Articular chondrocyte of knee joint (primary cell): Measurements from ENCODE around the gene TRMT1. TPM values are rescaled to one million over a fixed set of nuclear protein-coding genes. Genes with fewer than 3 reads are reported as not detected.

Source experiments
- total RNA-seq: library from RNA; depleted of rRNA; stranded (reverse); fragments of >200 nt; gene quantifications from 2 replicates; pipeline ENCODE4 v1.2.3, GENCODE V29; 2012

The TRMT1 gene
- 18.8 and 21.3 TPM in 2 replicates for total RNA-seq

DNA sequence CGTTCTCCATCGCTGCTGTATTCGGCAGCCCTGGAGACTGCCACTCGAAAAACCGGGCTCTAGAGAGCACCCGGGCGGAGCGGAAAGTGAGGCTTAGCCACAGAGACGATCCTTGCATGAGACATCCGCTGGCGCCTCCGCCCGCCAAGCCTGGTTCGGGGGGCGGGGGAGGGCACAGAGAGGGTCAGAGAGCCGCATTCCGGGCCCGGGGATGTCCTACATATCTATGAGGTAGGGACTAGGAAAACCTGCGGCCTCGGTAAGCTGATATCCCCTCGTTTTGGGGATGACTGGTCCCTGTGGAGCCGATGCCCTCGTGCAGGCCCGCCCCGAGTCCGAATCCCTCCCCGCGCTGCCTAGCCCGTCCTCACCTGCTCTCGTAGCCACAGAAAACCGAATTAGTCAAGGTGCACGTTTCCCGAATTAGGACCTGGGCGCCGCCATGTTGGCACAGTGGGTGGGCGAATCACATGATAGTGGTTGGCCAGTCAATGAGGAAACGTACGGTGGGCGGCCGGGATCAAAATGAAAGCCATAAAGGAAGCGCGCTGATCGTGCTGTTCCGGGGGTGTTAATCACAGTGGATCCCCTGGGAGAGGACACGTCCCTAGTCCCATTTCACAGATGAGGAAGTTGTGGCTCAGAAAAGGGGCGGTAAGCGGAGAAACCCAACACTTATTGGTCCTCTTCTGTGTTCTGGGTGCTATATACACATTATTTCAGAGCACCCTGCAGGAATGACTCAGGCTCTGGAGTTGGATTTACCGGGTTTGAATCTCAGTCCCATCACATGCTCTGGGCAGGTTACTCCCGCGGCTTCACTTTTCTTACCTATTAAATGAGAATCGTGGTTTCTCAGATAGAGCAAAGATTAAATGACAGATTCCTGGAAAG lies at the start of gene TRMT1:
TRMT1 (minus strand) TSS at position 459 of the 894 bp plus-strand sequence; CDS start at position 118, 341 bp downstream.

DNA sequence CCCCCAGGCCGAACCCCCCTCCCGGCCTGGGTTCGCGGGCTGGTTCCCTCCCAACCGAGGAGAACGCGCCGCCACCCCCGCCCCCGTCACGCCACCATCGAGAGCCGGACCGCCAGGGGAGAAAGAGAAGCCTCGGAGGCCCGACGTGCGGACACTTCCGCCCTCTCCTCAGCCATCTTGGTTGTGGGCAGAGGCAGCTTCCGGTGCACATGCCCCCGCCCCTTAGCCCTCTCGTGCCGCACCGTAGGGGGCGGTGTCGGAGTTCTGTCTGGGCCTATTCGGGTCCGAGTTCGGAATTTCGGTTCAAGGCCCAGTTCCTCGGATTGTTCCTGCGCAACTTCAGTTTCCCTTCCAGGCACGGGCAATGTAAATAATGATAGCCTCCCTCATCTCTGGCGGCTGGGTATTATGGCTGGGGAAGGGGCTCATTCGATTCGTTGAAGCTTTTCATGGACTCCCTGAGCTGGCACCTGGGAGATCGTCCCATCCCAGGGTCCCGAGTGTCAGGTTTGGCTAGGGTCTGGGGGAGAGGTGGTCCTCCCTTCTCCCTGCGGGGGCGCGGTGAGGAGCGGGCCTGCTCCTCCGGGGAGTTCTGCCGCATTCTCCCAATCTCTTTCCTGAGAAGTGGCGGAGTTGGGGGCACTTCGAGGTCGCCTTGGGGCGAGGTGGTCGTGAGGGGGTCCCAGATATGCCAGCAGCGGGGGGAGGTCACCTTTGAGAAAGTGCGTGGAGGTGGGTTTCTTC lies 33.8 kb upstream of the TRMT1 start, which contains the start of the genes IER2 and STX10:
IER2 (plus strand) TSS at position 225 of the 744 bp plus-strand sequence. CDS start 2,776 bp downstream, outside the sequence.
STX10 (minus strand) TSS at position 189 of the 744 bp plus-strand sequence. CDS start 202 bp downstream, outside the sequence.

DNA sequence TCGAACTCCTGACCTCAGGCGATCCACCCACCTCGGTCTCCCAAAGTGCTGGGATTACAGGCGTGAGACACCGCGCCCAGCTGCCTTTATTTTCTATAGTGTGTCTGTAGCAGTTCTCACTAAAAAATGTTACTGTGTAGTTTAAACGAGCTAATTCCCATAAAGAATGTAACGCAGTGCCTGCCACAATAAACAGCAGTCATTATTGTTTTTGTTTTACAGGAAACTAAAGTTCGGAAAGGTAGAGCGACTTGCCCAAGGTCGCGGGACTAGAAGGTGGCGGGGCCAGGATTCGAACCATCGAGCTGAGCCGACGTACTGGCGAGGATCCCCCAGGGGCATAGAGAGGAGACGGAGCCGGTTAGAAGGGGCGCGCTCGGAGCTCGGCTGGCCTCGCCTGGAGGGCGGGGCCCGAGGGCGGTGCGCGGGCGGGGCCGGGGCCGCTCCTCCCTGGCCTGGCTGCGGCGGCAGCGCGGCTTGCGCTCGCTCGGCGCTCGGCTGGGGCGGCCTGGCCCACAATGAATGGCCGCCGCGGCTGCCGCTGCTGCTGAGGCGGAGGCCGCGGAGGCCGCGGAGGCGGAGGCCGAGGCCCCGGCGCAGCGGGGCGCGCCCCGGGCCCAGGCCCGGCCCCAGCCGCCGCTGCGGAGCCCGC lies 1.4 kb upstream of the TRMT1 start, which contains the start of gene NACC1:
NACC1 (plus strand) TSS at position 493 of the 652 bp plus-strand sequence. CDS start 16,944 bp downstream, outside the sequence.

DNA sequence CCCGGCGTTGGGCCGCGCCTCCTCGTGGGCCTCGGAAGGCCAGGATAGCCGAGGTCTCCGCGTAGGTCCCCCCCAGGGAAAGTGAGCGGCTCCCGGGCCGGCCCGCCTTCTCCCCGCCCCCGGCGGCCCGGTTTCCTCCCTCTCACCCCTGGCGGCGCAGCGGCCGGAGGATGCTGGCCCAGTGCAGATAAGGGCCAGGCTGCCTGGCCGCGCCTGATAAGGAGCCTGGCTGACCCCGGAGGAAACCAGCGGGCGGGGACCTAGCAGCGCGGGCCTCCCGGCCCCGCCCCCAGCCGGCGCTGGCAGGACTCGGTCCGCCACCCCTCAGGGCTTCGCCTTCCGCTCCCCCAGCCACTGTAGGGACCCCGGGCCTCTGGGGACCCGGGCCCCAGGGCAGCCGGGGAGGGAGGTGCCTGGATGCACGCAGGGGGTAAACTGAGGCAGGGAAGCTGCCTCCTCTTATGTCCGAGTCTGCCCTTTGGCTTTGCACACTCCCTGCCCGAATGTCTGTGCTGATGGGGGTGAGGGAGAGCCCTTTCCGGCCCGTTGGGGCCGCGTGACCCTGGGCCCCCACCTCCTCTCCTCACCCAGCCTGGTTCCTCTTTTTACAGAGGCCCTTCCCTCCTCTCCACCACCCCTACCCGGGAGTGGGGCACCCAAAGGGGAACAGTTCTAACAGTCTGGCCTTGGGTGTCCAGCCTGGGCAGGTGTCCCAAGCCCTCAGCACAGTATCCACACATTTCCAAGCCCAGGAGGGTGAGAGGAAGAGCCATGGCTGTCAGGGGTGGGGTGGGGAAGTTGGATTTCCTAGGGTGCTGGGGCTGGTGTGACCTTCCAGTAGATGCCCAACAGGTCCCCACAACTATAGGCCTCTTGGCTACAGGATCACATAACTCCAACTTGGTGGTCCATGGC lies 13.6 kb downstream of the TRMT1 start, which contains the start of gene LYL1:
LYL1 (minus strand) TSS at position 193 of the 915 bp plus-strand sequence. CDS start 1,687 bp downstream, outside the sequence.

Other genes with a start within 250 kb of the TRMT1 start
- gene DNASE2, start 235.3 kb downstream of the TRMT1 start, total RNA-seq = 33.2 and 36.1 TPM in 2 replicates
- not detected in 2 replicates for gene KLF1, start 229.5 kb downstream of the TRMT1 start, total RNA-seq
- 21.2 and 26.3 TPM in 2 replicates for gene GCDH, start 225.6 kb downstream of the TRMT1 start, total RNA-seq
- 0.22 TPM in 1 of 2 replicates, not detected in the other for gene SYCE2, start 197.4 kb downstream of the TRMT1 start, total RNA-seq
- 28.4 and 31.1 TPM in 2 replicates for gene FARSA, start 183.0 kb downstream of the TRMT1 start, total RNA-seq
- gene CALR, start 178.1 kb downstream of the TRMT1 start, total RNA-seq = 2,132 and 2,659 TPM in 2 replicates
- gene RAD23A, start 170.9 kb downstream of the TRMT1 start, total RNA-seq = 49.3 and 58.9 TPM in 2 replicates
- 23.0 and 23.5 TPM in 2 replicates for gene GADD45GIP1, start 159.5 kb downstream of the TRMT1 start, total RNA-seq
- 0.11 TPM in 1 of 2 replicates, not detected in the other for gene DAND5, start 147.2 kb downstream of the TRMT1 start, total RNA-seq
- 137 and 150 TPM in 2 replicates for gene NFIX, start 121.3 kb downstream of the TRMT1 start, total RNA-seq
- 1.3 and 1.4 TPM in 2 replicates for gene LYL1, start 13.9 kb downstream of the TRMT1 start, total RNA-seq
- 37.5 and 39.7 TPM in 2 replicates for gene NACC1, start 1.5 kb upstream of the TRMT1 start, total RNA-seq
- gene STX10, start 33.6 kb upstream of the TRMT1 start, total RNA-seq = 49.4 and 55.1 TPM in 2 replicates
- 20.3 and 37.6 TPM in 2 replicates for gene IER2, start 33.7 kb upstream of the TRMT1 start, total RNA-seq